HepG2 (cell line): ENCODE data around the gene USP17L11.
"Not testable (repeated sequence)": the region's sequence is repeated elsewhere in the genome, so short reads cannot be mapped to it uniquely, and the experiment has no call there.

Experiments used
- CEBPG ChIP-seq: IDR thresholded peaks from 2 replicates; pipeline ENCODE4 v1.6.1; 2016
- HIVEP1 ChIP-seq: sonication (generic); formaldehyde crosslinking; IDR thresholded peaks from 2 replicates; pipeline ENCODE4 v1.4.0; 2020; ENCODE audit warnings: mild to moderate bottlenecking, missing genetic modification reagents
- KDM5A ChIP-seq: fragments of 200-600 bp; sonication (generic); IDR thresholded peaks from 2 replicates; pipeline ENCODE4 v1.7.0; 2018; ENCODE audit warnings: antibody characterized with exemption, mild to moderate bottlenecking, low read length, borderline replicate concordance
- KLF13 ChIP-seq: sonication (generic); formaldehyde crosslinking; IDR thresholded peaks from 2 replicates; pipeline ENCODE4 v1.4.0; 2020; ENCODE audit warnings: mild to moderate bottlenecking, missing genetic modification reagents
- MEIS2 ChIP-seq: sonication (generic); formaldehyde crosslinking; IDR thresholded peaks from 2 replicates; pipeline ENCODE4 v1.9.0; 2021; ENCODE audit warnings: mild to moderate bottlenecking, missing genetic modification reagents
- NCOA1 ChIP-seq: sonication (generic); formaldehyde crosslinking; IDR thresholded peaks from 2 replicates; pipeline ENCODE4 v1.9.0; 2021; ENCODE audit warnings: missing genetic modification reagents
- NFYB ChIP-seq: sonication (generic); formaldehyde crosslinking; IDR thresholded peaks from 2 replicates; pipeline ENCODE4 v1.4.0; 2020; ENCODE audit warnings: missing genetic modification reagents
- NKX3-1 ChIP-seq: sonication (generic); formaldehyde crosslinking; IDR thresholded peaks from 2 replicates; pipeline ENCODE4 v1.5.0; 2020; ENCODE audit warnings: missing genetic modification reagents
- POLR2AphosphoS5 ChIP-seq: IDR thresholded peaks from 2 replicates; pipeline ENCODE4 v1.6.1; 2012; ENCODE audit warnings: low read depth, low read length
- SP1 ChIP-seq, 2 experiments: fragments of 450-650 bp in 1 of 2; sonication (generic) in 1 of 2; formaldehyde crosslinking in 1 of 2; IDR thresholded peaks; 2 replicates each; pipeline versions ENCODE4 v1.4.0 to v1.6.1; 2016 to 2020; ENCODE audit warnings: missing genetic modification reagents in 1 of 2
- STAT5B ChIP-seq: sonication (generic); formaldehyde crosslinking; IDR thresholded peaks from 2 replicates; pipeline ENCODE4 v1.4.0; 2020; ENCODE audit warnings: missing genetic modification reagents
- TF ChIP-seq, protein P1 (sequence below): sonication (generic); formaldehyde crosslinking; IDR thresholded peaks from 2 replicates; pipeline ENCODE4 v1.5.0; 2020; ENCODE audit warnings: missing genetic modification reagents

GRCh38 chr4:9253078-9253477 lies 37.9 kb downstream of the USP17L11 start, which contains the start of gene USP17L19:
- TF ChIP-seq CEBPG (CRISPR knock-in tag); NCOA1 (CRISPR knock-in tag); SP1 (IDR thresholded peaks at IDR 0.05); SP1 (CRISPR knock-in tag; IDR thresholded peaks at IDR 0.05); KLF13 (CRISPR knock-in tag); MEIS2; POLR2AphosphoS5; STAT5B; NFYB; HIVEP1 (CRISPR knock-in tag); NKX3-1 (CRISPR knock-in tag); KDM5A: not testable (repeated sequence)
- TF ChIP-seq, protein P1, sequence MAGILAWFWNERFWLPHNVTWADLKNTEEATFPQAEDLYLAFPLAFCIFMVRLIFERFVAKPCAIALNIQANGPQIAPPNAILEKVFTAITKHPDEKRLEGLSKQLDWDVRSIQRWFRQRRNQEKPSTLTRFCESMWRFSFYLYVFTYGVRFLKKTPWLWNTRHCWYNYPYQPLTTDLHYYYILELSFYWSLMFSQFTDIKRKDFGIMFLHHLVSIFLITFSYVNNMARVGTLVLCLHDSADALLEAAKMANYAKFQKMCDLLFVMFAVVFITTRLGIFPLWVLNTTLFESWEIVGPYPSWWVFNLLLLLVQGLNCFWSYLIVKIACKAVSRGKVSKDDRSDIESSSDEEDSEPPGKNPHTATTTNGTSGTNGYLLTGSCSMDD (CRISPR knock-in tag), result not testable (repeated sequence)
